Activated naive CD4-positive, alpha-beta T cell treated with anti-CD3 and anti-CD28 coated beads, Interleukin-2, amount 10 ng/mL, durations not matched to agents 5 hours and 36 hours (primary cell): Measurements from ENCODE around the gene TMSB10. TPM values are rescaled to one million over a fixed set of nuclear protein-coding genes. Genes with fewer than 3 reads are reported as not detected.

Experiments
- total RNA-seq, 2 experiments: library from RNA; stranded (reverse); gene quantifications; one replicate each; pipeline ENCODE4 v1.2.3, GENCODE V29; 2021

Gene TMSB10
- total RNA-seq: 1,000 to 10,000 TPM; 6,453 to 6,483 TPM

GRCh38 chr2:84905181-84906107 lies at the start of gene TMSB10:
TSS of gene TMSB10 (plus strand) at chr2:84905656.

GRCh38 chr2:84880645-84881521 lies 24.6 kb upstream of the TMSB10 start, which contains the start of gene TRABD2A:
TSS of gene TRABD2A (minus strand) at chr2:84881084. CDS start at chr2:84881039, 45 bp downstream.

Other genes starting within 250 kb of the TMSB10 start
- 100 to 1,000 TPM in 1 of 2 experiments, 10 to 100 TPM in 1; 97.7 to 101 TPM for gene TRABD2A, start 24.6 kb upstream of the TMSB10 start, total RNA-seq
- gene KCMF1, start 65.5 kb downstream of the TMSB10 start, total RNA-seq: 10 to 100 TPM; 77.7 to 82.3 TPM
- not detected for gene TCF7L1, start 227.7 kb downstream of the TMSB10 start, total RNA-seq